Caco-2 (cell line): ENCODE measurements around the gene CREBL2. TPM values are rescaled to one million over a fixed set of nuclear protein-coding genes. Genes with fewer than 3 reads are reported as not detected.

Experiments
- BruUV-seq: library from RNA; stranded (reverse); fragments of 400-500 nt; replicated peaks from 2 replicates; lab custom pipeline; 2021; lab: Mats Ljungman, UMichigan
- CTCF ChIA-PET: fragments of 300-600 bp; sonication (Branson Sonifier 250); formaldehyde crosslinking; loops from one replicate; lab custom pipeline; 2022; ENCODE audit warnings: antibody characterized with exemption; lab: Charles Lee
- POLR2A ChIA-PET: fragments of 300-600 bp; sonication (Branson Sonifier 250); formaldehyde crosslinking; loops from one replicate; lab custom pipeline; 2022; ENCODE audit warnings: antibody characterized with exemption; lab: Charles Lee
- DNase-seq, 2 experiments: peaks; one replicate each; pipeline versions ENCODE4 v3.0.0 to v3.0.0-alpha.2; 2020 to 2022
- H3K27me3 ChIP-seq: replicated peaks from 2 replicates; pipeline ENCODE4 v1.6.0; 2011; ENCODE audit warnings: low read length; ENCODE audit not compliant: control insufficient read depth, insufficient read depth
- H3K36me3 ChIP-seq: 2 replicates; pipeline ENCODE4 v1.5.1; 2011; ENCODE audit warnings: low read length; ENCODE audit not compliant: control insufficient read depth, insufficient read depth
- H3K4me1 ChIP-seq: fragments of 250-450 bp; sonication (Bioruptor Pico); 2 replicates; pipeline ENCODE4 v1.5.1; 2020; ENCODE audit warnings: mild to moderate bottlenecking
- H3K4me3 ChIP-seq: 2 replicates; pipeline ENCODE4 v1.5.1; 2011; ENCODE audit warnings: low read depth, mild to moderate bottlenecking, control low read depth, low read length
- H3K9me3 ChIP-seq: fragments of 250-450 bp; sonication (Bioruptor Pico); 2 replicates; pipeline ENCODE4 v1.5.1; 2020; ENCODE audit warnings: mild to moderate bottlenecking, moderate library complexity
- H3K27ac Mint-ChIP-seq: one replicate; pipeline ENCODE4 v1.8.0; 2022; ENCODE audit warnings: mixed read lengths; ENCODE audit not compliant: unreplicated experiment
- H3K27me3 Mint-ChIP-seq: one replicate; pipeline ENCODE4 v1.8.0; 2022; ENCODE audit warnings: mixed read lengths; ENCODE audit not compliant: insufficient read depth, unreplicated experiment
- H3K36me3 Mint-ChIP-seq: one replicate; pipeline ENCODE4 v1.8.0; 2022; ENCODE audit warnings: mild to moderate bottlenecking, mixed read lengths; ENCODE audit not compliant: insufficient read depth, unreplicated experiment
- H3K4me1 Mint-ChIP-seq: one replicate; pipeline ENCODE4 v1.8.0; 2022; ENCODE audit warnings: low read depth, mixed read lengths; ENCODE audit not compliant: unreplicated experiment
- H3K4me3 Mint-ChIP-seq: one replicate; pipeline ENCODE4 v1.8.0; 2022; ENCODE audit warnings: mild to moderate bottlenecking, moderate library complexity, mixed read lengths; ENCODE audit not compliant: unreplicated experiment
- H3K9me3 Mint-ChIP-seq: one replicate; pipeline ENCODE4 v1.8.0; 2022; ENCODE audit warnings: mixed read lengths; ENCODE audit not compliant: unreplicated experiment
- intact Hi-C: fragments of 100-400 bp; cut with micrococcal nuclease; formaldehyde crosslinking; loops from one replicate; pipeline ENCODE4 v1.10.0; 2022; ENCODE audit not compliant: unreplicated experiment
- total RNA-seq: library from RNA; stranded (reverse); gene quantifications from 2 replicates; pipeline ENCODE4 v1.2.3, GENCODE V29; 2022
- TF ChIP-seq, protein P1 (sequence below), 2 experiments: fragments of 200-600 bp in 1 of 2; IDR thresholded peaks; 1 replicate in 1 of 2; 2 replicates in 1 of 2; pipeline versions ENCODE4 v1.5.1 to v1.8.0; 2011 to 2022; ENCODE audit warnings: antibody characterized with exemption in 1 of 2, control low read depth in 1 of 2, inconsistent platforms in 1 of 2, low read depth in 1 of 2, low read length in 1 of 2, mild to moderate bottlenecking in 1 of 2, moderate library complexity in 1 of 2; ENCODE audit not compliant: insufficient read depth in 1 of 2, severe bottlenecking in 1 of 2, unreplicated experiment in 1 of 2

The CREBL2 gene
- total RNA-seq, 1 experiment from 2014 or later = 26.3 TPM

- H3K4me1 ChIP-seq = peaks cover 29% of the 10 kb centered on the region
- Mint-ChIP-seq H3K4me1 (peaks cover 32% of the 10 kb centered on the region), H3K4me3 (no peak overlapping the region), H3K27ac (no peak overlapping the region), H3K27me3 (no peaks in the 10 kb centered on the region), H3K36me3 (no peaks in the 10 kb centered on the region), H3K9me3 (no peaks in the 10 kb centered on the region)
- CTCF ChIA-PET = no interaction called here
- H3K36me3 ChIP-seq = no peaks in the 10 kb centered on the region
- no TSS peak for BruUV-seq
- intact Hi-C loops = no loop called here
- H3K27me3 ChIP-seq = no peaks in the 10 kb centered on the region
- no peak for DNase-seq
- POLR2A ChIA-PET = no interaction called here
- TF ChIP-seq, protein P1, sequence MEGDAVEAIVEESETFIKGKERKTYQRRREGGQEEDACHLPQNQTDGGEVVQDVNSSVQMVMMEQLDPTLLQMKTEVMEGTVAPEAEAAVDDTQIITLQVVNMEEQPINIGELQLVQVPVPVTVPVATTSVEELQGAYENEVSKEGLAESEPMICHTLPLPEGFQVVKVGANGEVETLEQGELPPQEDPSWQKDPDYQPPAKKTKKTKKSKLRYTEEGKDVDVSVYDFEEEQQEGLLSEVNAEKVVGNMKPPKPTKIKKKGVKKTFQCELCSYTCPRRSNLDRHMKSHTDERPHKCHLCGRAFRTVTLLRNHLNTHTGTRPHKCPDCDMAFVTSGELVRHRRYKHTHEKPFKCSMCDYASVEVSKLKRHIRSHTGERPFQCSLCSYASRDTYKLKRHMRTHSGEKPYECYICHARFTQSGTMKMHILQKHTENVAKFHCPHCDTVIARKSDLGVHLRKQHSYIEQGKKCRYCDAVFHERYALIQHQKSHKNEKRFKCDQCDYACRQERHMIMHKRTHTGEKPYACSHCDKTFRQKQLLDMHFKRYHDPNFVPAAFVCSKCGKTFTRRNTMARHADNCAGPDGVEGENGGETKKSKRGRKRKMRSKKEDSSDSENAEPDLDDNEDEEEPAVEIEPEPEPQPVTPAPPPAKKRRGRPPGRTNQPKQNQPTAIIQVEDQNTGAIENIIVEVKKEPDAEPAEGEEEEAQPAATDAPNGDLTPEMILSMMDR (IDR thresholded peaks at IDR 0.05; ENCODE audit: insufficient read depth in 1 of 2, low read depth in 1 of 2, low read length in 1 of 2, severe bottlenecking in 1 of 2, unreplicated experiment in 1 of 2) = no peak
- H3K9me3 ChIP-seq = no peaks in the 10 kb centered on the region
- H3K4me3 ChIP-seq = no peak overlapping the region
Observed at GRCh38 chr12:12582193-12582881, 29.3 kb upstream of the CREBL2 start.

DNA sequence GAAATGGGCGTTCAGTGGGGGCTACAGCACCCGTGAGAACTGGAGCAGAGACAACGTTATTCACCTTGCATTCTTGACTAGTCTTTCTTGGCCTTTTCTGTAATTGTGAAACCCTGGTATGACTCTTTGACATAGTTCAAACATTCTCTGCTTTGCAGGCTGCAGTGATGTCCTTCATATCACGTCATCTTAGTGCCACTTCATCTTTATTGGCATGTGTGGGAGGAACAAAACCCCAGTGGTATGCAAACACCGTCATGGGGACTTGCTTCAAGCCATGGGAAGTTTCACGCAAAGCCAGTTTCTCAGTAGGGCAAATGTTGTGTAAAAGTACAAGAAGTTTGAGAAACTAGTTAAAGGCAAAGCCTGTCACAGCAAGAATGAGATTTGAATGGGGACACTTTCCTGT, 28.8 kb upstream of the CREBL2 start:
- no peaks in the 10 kb centered on the region for H3K9me3 ChIP-seq
- no peaks in the 10 kb centered on the region for H3K36me3 ChIP-seq
- peak; percentile 67 to 72 for DNase-seq
- ChIA-PET CTCF (no interaction called here), POLR2A (no interaction called here)
- BruUV-seq = no TSS peak
- Mint-ChIP-seq H3K9me3 (no peaks in the 10 kb centered on the region), H3K4me1 (peaks cover 35% of the 10 kb centered on the region), H3K4me3 (no peak overlapping the region), H3K27me3 (no peaks in the 10 kb centered on the region), H3K36me3 (no peaks in the 10 kb centered on the region), H3K27ac (no peak overlapping the region)
- intact Hi-C loops = no loop called here
- H3K4me3 ChIP-seq = no peak overlapping the region
- peaks cover 34% of the 10 kb centered on the region for H3K4me1 ChIP-seq
- no peaks in the 10 kb centered on the region for H3K27me3 ChIP-seq
- TF ChIP-seq, protein P1 (IDR thresholded peaks at IDR 0.05; ENCODE audit: insufficient read depth in 1 of 2, low read depth in 1 of 2, low read length in 1 of 2, severe bottlenecking in 1 of 2, unreplicated experiment in 1 of 2) = no peak

DNA sequence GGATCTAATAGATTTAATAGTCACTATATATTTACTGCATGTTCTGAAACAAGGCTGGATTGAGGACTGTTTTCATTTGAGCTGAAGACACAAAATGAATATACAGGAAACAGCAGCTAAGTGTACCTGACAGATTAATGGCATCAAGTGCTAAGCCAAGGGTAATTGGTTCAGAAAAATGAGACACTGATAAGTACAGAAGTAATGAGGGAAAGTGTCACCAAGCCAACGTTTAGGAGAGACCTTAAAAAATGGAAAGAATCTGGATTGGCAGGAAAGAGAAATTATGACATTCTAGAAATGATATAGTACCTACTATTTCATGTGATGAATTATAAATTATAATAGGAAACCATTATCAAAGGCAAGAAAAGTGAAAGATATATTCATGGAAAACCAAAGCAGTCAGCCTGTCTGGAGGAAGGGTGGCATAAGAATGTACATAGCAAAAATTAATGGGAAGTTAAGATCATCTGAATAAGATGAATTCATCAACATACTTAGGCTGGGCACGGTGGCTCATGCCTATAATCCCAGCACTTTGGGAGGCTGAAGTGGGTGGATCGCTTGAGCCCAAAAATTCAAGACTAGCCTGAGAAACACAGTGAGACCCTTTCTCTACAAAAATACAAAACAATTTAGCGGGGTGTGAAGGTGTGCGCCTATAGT, 28.0 kb upstream of the CREBL2 start:
- Histone ChIP-seq H3K4me3 (no peak overlapping the region), H3K36me3 (no peaks in the 10 kb centered on the region), H3K4me1 (peaks cover 36% of the 10 kb centered on the region), H3K9me3 (no peaks in the 10 kb centered on the region), H3K27me3 (no peaks in the 10 kb centered on the region)
- no peak for DNase-seq
- ChIA-PET POLR2A (no interaction called here), CTCF (no interaction called here)
- TSS peak; percentile 63 for BruUV-seq
- no peak overlapping the region for H3K4me3 Mint-ChIP-seq
- TF ChIP-seq, protein P1 (IDR thresholded peaks at IDR 0.05; ENCODE audit: insufficient read depth in 1 of 2, low read depth in 1 of 2, low read length in 1 of 2, severe bottlenecking in 1 of 2, unreplicated experiment in 1 of 2) = no peak
- peaks cover 39% of the 10 kb centered on the region for H3K4me1 Mint-ChIP-seq
- H3K27me3 Mint-ChIP-seq = no peaks in the 10 kb centered on the region
- no peaks in the 10 kb centered on the region for H3K9me3 Mint-ChIP-seq
- H3K36me3 Mint-ChIP-seq = no peaks in the 10 kb centered on the region
- no peak overlapping the region for H3K27ac Mint-ChIP-seq
- intact Hi-C loops = no loop called here
